H9 (cell line): ENCODE measurements around the gene MAPK8IP2. TPM values are rescaled to one million over a fixed set of nuclear protein-coding genes. Genes with fewer than 3 reads are reported as not detected.

Experiments used
- DNase-seq: peaks from one replicate; pipeline ENCODE4 v3.0.0-alpha.2; 2017
- H2AFZ ChIP-seq: one replicate; pipeline ENCODE4 v1.6.1; 2013; ENCODE audit warnings: mild to moderate bottlenecking, low read length, control low read depth, moderate library complexity
- H2AK5ac ChIP-seq: 2 replicates; pipeline ENCODE4 v1.6.1; 2013; ENCODE audit warnings: low read length, control low read depth, mixed read lengths; ENCODE audit not compliant: insufficient read length
- H2BK120ac ChIP-seq: one replicate; pipeline ENCODE4 v1.6.1; 2013; ENCODE audit warnings: low read depth, mild to moderate bottlenecking, low read length, control low read depth, inconsistent platforms; ENCODE audit not compliant: poor library complexity, severe bottlenecking
- H2BK12ac ChIP-seq: 2 replicates; pipeline ENCODE4 v1.6.1; 2013; ENCODE audit warnings: low read length, control low read depth, mixed read lengths, low read depth; ENCODE audit not compliant: insufficient read length
- H2BK15ac ChIP-seq: 2 replicates; pipeline ENCODE4 v1.6.1; 2013; ENCODE audit warnings: low read depth, low read length, control low read depth
- H2BK20ac ChIP-seq: one replicate; pipeline ENCODE4 v1.6.1; 2013; ENCODE audit warnings: low read depth, mild to moderate bottlenecking, low read length, control low read depth, inconsistent platforms; ENCODE audit not compliant: poor library complexity, severe bottlenecking
- H2BK5ac ChIP-seq: 2 replicates; pipeline ENCODE4 v1.6.1; 2013; ENCODE audit warnings: low read length, control low read depth, mixed read lengths; ENCODE audit not compliant: insufficient read length
- H3K14ac ChIP-seq: 2 replicates; pipeline ENCODE4 v1.6.1; 2013; ENCODE audit warnings: low read length, control low read depth; ENCODE audit not compliant: insufficient read depth
- H3K18ac ChIP-seq: 2 replicates; pipeline ENCODE4 v1.6.1; 2013; ENCODE audit warnings: low read depth, mild to moderate bottlenecking, mixed read lengths, low read length, control low read depth; ENCODE audit not compliant: insufficient read length
- H3K23ac ChIP-seq: 2 replicates; pipeline ENCODE4 v1.6.1; 2013; ENCODE audit warnings: low read length, control low read depth, mixed read lengths, low read depth; ENCODE audit not compliant: insufficient read length
- H3K23me2 ChIP-seq: 2 replicates; pipeline ENCODE4 v1.6.1; 2013; ENCODE audit warnings: low read depth, mild to moderate bottlenecking, mixed read lengths, low read length, control low read depth; ENCODE audit not compliant: insufficient read length, poor library complexity, severe bottlenecking
- H3K27ac ChIP-seq: 2 replicates; pipeline ENCODE4 v1.5.1; 2013; ENCODE audit warnings: low read length, control low read depth, mixed read lengths, low read depth; ENCODE audit not compliant: insufficient read length
- H3K27me3 ChIP-seq: 2 replicates; pipeline ENCODE4 v1.6.1; 2013; ENCODE audit warnings: low read length, control low read depth, inconsistent platforms; ENCODE audit not compliant: insufficient read depth
- H3K4ac ChIP-seq: 2 replicates; pipeline ENCODE4 v1.6.1; 2013; ENCODE audit warnings: low read depth, mild to moderate bottlenecking, control low read depth, inconsistent platforms, low read length, moderate library complexity
- H3K4me1 ChIP-seq: 2 replicates; pipeline ENCODE4 v1.6.1; 2013; ENCODE audit warnings: low read length, control low read depth, inconsistent platforms; ENCODE audit not compliant: insufficient read depth
- H3K4me2 ChIP-seq: 2 replicates; pipeline ENCODE4 v1.6.1; 2013; ENCODE audit warnings: low read length, control low read depth, mixed read lengths; ENCODE audit not compliant: insufficient read length, insufficient read depth
- H3K56ac ChIP-seq: 2 replicates; pipeline ENCODE4 v1.6.1; 2013; ENCODE audit warnings: low read depth, mild to moderate bottlenecking, mixed read lengths, low read length, control low read depth; ENCODE audit not compliant: insufficient read length
- H3K79me1 ChIP-seq: 2 replicates; pipeline ENCODE4 v1.6.1; 2013; ENCODE audit warnings: low read depth, mild to moderate bottlenecking, moderate library complexity, low read length, control low read depth, inconsistent platforms; ENCODE audit not compliant: insufficient read depth, poor library complexity, severe bottlenecking
- H3K79me2 ChIP-seq: 2 replicates; pipeline ENCODE4 v1.6.1; 2013; ENCODE audit warnings: low read length, control low read depth, inconsistent platforms; ENCODE audit not compliant: insufficient read depth
- H3K9ac ChIP-seq: 2 replicates; pipeline ENCODE4 v1.6.1; 2013; ENCODE audit warnings: low read length, control low read depth, mixed read lengths; ENCODE audit not compliant: insufficient read length; ENCODE audit errors: extremely low read depth
- H3K9me3 ChIP-seq: one replicate; pipeline ENCODE4 v1.6.1; 2013; ENCODE audit warnings: low read depth, low read length, inconsistent platforms; ENCODE audit not compliant: control insufficient read depth
- H3T11ph ChIP-seq: one replicate; pipeline ENCODE4 v1.6.1; 2013; ENCODE audit warnings: mild to moderate bottlenecking, low read length, control low read depth, inconsistent platforms
- H4K20me1 ChIP-seq: one replicate; pipeline ENCODE4 v1.6.1; 2013; ENCODE audit not compliant: control insufficient read depth, insufficient read length, insufficient read depth
- H4K5ac ChIP-seq: 2 replicates; pipeline ENCODE4 v1.6.1; 2013; ENCODE audit warnings: low read depth, mild to moderate bottlenecking, mixed read lengths, low read length, control low read depth; ENCODE audit not compliant: insufficient read length
- H4K8ac ChIP-seq: replicated peaks from 2 replicates; pipeline ENCODE4 v1.6.1; 2013; ENCODE audit warnings: low read length, control low read depth, mixed read lengths, low read depth; ENCODE audit not compliant: insufficient read length
- H4K91ac ChIP-seq: 2 replicates; pipeline ENCODE4 v1.6.1; 2013; ENCODE audit warnings: low read depth, mild to moderate bottlenecking, moderate library complexity, mixed read lengths, low read length, control low read depth; ENCODE audit not compliant: insufficient read length
- H3K27ac Mint-ChIP-seq, 3 experiments: 2 replicates in 2 of 3; 3 replicates in 1 of 3; pipeline ENCODE4 v1.8.0; 2020 to 2021; ENCODE audit warnings: mixed read lengths in 3 of 3, mild to moderate bottlenecking in 1 of 3, moderate library complexity in 1 of 3
- H3K27me3 Mint-ChIP-seq: 2 replicates; pipeline ENCODE4 v1.8.0; 2021; ENCODE audit warnings: low read depth, mild to moderate bottlenecking, moderate library complexity, mixed read lengths
- H3K36me3 Mint-ChIP-seq, 3 experiments: 2 replicates in 2 of 3; 3 replicates in 1 of 3; pipeline ENCODE4 v1.8.0; 2020 to 2021; ENCODE audit warnings: low read depth in 3 of 3, mixed read lengths in 3 of 3; ENCODE audit not compliant: insufficient read depth in 1 of 3
- H3K4me1 Mint-ChIP-seq, 2 experiments: 2 replicates each; pipeline ENCODE4 v1.8.0; 2020; ENCODE audit warnings: mixed read lengths in 2 of 2
- H3K4me3 Mint-ChIP-seq, 2 experiments: 2 replicates in 1 of 2; 3 replicates in 1 of 2; pipeline ENCODE4 v1.8.0; 2020 to 2021; ENCODE audit warnings: mild to moderate bottlenecking in 2 of 2, mixed read lengths in 2 of 2, moderate library complexity in 1 of 2
- H3K9me3 Mint-ChIP-seq, 2 experiments: 2 replicates in 1 of 2; 3 replicates in 1 of 2; pipeline ENCODE4 v1.8.0; 2020; ENCODE audit warnings: mild to moderate bottlenecking in 2 of 2, mixed read lengths in 2 of 2, moderate library complexity in 1 of 2
- CTCF ChIP-seq: fragments of 200-600 bp; sonication (generic); conservative IDR thresholded peaks from 3 replicates; pipeline ENCODE4 v1.8.0; 2021; ENCODE audit warnings: antibody characterized with exemption, mild to moderate bottlenecking
- WGBS: extraction: QIAGEN DNeasy Blood & Tissue Kit; methylation state at CpG from one replicate; pipeline ENCODE4 v1.1.7; 2013; ENCODE audit warnings: missing lambda C conversion rate, low lambda C conversion rate, mixed read lengths; ENCODE audit not compliant: insufficient read length; ENCODE audit errors: extremely low coverage; 5-methylcytosine and 5-hydroxymethylcytosine counted together
- total RNA-seq: library from RNA; stranded (reverse); gene quantifications from 2 replicates; pipeline ENCODE4 v1.2.1, GENCODE V29; 2021

MAPK8IP2 gene
- total RNA-seq, 1 experiment from 2014 or later: 5.7 TPM

- no peak overlapping the region for H2BK20ac ChIP-seq
- H3K79me1 ChIP-seq: no peaks in the 10 kb centered on the region
- no peak overlapping the region for H4K91ac ChIP-seq
- no peak overlapping the region for H3K9ac ChIP-seq
- H3K18ac ChIP-seq: no peak overlapping the region
- H3K4me1 ChIP-seq: peaks cover 13% of the 10 kb centered on the region
- no peak overlapping the region for H2BK12ac ChIP-seq
- H3T11ph ChIP-seq: no peak overlapping the region
- peak; percentile 73 for DNase-seq
- no peak overlapping the region for H2BK5ac ChIP-seq
- TF ChIP-seq CTCF: peak; percentile 71
- no peak overlapping the region for H3K14ac ChIP-seq
- peaks cover 18% of the 10 kb centered on the region for H3K23me2 ChIP-seq
- H3K9me3 ChIP-seq: no peaks in the 10 kb centered on the region
- H3K27me3 ChIP-seq: peaks cover 7% of the 10 kb centered on the region; the same call in 1 of the 2 replicates
- no peak overlapping the region for H3K56ac ChIP-seq
- no peak overlapping the region for H4K5ac ChIP-seq
- no peak overlapping the region for H4K8ac ChIP-seq
- Mint-ChIP-seq H3K4me3 (no peak overlapping the region; a peak in 2 of 5 replicates), H3K36me3 (peaks cover 0 to 3% (median 0%) of the 10 kb centered on the region in 3 experiments; a peak in 2 of 7 replicates), H3K27me3 (peaks cover 32% of the 10 kb centered on the region), H3K4me1 (peaks cover 21 to 28% of the 10 kb centered on the region in 2 experiments), H3K27ac (no peak overlapping the region), H3K9me3 (no peaks in the 10 kb centered on the region)
- H2AFZ ChIP-seq: no peak overlapping the region
- no peak overlapping the region for H3K23ac ChIP-seq
- H3K27ac ChIP-seq: no peak overlapping the region
- no peak overlapping the region for H2BK120ac ChIP-seq
- no peak overlapping the region for H2BK15ac ChIP-seq
- WGBS: no CpG with 5 or more reads among the region's 27 CpGs
- peaks cover 2% of the 10 kb centered on the region for H4K20me1 ChIP-seq
- H3K4ac ChIP-seq: no peak overlapping the region
- no peaks in the 10 kb centered on the region for H3K79me2 ChIP-seq
- no peak overlapping the region for H3K4me2 ChIP-seq
- no peak overlapping the region for H2AK5ac ChIP-seq
These were observed 25.1 kb downstream of the MAPK8IP2 start for GRCh38 chr22:50625568-50626313.
